GM21528 (cell line): ENCODE data around the gene FOXN4.
A peak's percentile ranks its signal among the peaks of the same experiment; 100 is the strongest.
"Not testable (repeated sequence)": the region's sequence is repeated elsewhere in the genome, so short reads cannot be mapped to it uniquely, and the experiment has no call there.

Experiments used
- ATAC-seq: cut with Tn5 transposase; IDR thresholded peaks from one replicate; pipeline ENCODE4 v1.9.1; 2021; ENCODE audit warnings: mild to moderate bottlenecking, moderate library complexity; ENCODE audit not compliant: unreplicated experiment, low FRiP score

FOXN4 gene, protein sequence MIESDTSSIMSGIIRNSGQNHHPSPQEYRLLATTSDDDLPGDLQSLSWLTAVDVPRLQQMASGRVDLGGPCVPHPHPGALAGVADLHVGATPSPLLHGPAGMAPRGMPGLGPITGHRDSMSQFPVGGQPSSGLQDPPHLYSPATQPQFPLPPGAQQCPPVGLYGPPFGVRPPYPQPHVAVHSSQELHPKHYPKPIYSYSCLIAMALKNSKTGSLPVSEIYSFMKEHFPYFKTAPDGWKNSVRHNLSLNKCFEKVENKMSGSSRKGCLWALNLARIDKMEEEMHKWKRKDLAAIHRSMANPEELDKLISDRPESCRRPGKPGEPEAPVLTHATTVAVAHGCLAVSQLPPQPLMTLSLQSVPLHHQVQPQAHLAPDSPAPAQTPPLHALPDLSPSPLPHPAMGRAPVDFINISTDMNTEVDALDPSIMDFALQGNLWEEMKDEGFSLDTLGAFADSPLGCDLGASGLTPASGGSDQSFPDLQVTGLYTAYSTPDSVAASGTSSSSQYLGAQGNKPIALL

DNA sequence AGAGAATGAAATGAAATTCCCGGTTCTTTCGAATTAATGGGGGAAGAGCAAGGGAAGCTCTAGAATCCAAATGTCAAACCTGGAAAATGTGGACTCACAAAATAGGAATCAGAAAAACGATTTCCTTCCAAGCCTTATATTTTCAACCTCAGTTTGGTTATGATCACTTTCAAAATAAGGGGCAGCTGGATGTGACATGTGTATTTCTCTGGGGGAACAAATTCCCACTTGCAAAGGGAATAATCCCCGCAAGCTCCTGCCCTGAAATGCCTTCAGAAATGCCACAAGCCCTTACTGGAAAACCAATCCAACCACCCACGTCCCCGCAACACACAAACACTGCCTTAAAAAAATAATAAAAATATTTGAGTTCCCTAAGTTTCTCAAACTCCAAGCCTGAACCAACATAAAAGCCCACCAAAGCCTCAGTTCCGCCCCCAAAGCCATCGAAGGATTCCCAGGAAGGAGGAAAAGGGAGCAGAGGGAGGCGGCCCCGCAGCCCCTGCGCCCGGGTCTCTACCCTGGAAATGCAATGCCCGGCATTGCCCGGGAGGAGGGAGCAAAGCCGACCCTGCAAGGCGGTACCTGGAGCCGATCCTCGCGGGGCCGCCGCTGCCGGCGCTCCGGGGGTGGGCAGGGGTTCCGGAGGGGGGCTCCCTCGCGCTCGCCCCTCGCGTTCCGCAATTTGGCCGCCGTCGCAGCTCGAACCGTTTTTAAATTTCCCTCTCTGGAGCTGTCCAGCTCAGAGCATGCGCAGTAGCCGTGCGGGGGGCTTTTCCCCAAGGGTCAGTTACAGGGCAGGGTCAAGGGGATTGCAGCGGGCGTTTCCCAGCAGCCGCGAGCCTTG lies at the start of gene FOXN4:
Gene FOXN4, minus strand, starts transcription at position 751 of the 847 bp plus-strand sequence. CDS start 963 bp downstream, outside the sequence.
- ATAC-seq: no peak

DNA sequence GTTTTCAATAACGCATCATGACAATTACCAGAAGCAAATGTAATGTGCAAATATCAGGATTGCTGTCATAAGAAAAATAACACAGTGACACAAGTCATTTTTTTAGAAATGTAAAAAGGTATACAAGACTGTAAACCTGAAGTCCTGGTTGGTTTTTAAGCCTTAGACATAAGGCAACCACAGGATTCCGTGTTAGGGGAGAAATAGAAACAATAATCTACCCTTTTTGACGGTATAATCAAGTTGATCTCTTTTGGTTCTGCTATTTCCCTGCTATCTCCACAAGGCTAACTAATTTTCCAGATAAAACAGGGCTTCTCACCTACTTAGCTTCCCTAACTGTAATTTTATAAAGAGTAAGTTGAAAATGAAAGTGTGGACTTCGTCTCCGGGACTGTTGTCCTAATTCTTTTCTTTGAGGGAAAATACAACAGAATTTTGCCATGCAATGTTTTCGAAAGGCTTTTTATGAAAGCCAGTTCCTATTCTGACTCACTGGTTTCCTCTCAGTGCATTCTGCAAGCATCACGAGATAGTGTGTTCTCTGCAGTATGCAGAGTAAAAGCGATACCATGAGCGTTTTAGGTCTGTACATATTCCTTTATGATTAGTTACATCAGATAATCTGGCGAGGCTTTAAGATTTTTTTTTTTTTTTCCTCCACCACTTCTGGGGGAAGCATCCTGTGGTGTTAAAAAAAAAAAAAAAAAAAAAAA lies 49.2 kb upstream of the FOXN4 start:
- peak; percentile 73 for ATAC-seq

DNA sequence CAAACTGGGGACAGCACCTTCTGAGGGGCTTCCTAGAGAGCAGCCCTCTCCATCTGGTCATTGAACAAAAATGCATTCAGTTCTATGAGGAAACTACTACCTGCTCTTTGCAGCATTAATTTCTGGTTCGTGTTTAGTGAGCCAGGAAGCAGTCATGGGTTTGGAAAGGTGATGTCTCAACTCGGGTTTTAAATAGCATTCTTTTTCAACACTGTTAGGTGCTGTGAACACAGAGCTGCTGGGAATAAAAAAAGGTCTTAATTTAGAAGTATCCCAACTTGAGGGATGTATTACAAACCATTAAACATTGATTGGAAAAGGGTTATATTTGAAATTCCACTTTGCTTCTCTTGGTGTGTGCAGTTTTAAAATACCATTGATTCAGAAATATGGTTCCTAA lies 47.9 kb upstream of the FOXN4 start:
- no peak for ATAC-seq

- no peak for ATAC-seq
Observed at GRCh38 chr12:109356577-109356976, 47.5 kb upstream of the FOXN4 start.

- no peak for ATAC-seq
Observed at GRCh38 chr12:109352184-109352583, 43.1 kb upstream of the FOXN4 start.

GRCh38 chr12:109347589-109347988 lies 38.5 kb upstream of the FOXN4 start, which contains the start of gene MYO1H:
Gene MYO1H (plus strand): TSS chr12:109347900. CDS start chr12:109347961, 61 bp downstream.
- no peak for ATAC-seq

- ATAC-seq: no peak
Observed at GRCh38 chr12:109346920-109347319, 37.8 kb upstream of the FOXN4 start.

DNA sequence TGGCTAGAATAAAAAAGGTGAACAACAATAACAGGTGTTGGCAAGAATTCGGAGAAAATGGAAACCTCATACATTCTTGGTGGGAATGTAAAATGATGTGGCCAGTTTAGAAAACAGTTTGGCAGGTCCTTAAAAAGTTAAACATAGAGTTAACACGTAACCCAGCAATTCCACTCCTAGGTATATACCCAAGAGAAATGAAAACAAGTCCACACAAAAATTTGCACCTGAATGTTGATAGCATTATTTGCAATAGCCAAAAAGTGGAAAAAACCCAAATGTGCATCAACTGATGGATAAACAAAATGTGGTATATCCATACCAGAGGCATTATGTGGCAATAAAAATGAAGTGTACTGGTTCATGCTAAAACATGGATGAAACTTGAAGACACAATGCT lies 36.3 kb upstream of the FOXN4 start:
- no peak for ATAC-seq

DNA sequence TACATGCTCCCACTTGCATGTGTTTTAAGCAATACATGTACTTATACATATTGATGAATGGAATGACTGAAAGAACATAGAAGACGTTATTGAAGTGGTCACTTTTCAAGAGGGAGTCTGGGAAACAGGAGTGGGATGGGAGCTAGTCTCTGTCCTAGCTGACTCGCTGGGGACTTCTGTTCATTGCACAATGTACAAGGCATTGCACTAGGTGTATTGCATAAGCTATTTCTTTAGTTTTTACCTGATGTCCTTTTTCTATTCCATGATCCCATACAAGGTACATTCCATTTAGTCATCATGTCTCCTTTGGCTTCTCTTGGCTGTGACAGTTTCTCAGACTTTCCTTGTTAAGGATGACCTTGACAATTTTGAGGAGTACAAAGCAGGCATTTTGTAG lies 34.6 kb upstream of the FOXN4 start:
- no peak for ATAC-seq

DNA sequence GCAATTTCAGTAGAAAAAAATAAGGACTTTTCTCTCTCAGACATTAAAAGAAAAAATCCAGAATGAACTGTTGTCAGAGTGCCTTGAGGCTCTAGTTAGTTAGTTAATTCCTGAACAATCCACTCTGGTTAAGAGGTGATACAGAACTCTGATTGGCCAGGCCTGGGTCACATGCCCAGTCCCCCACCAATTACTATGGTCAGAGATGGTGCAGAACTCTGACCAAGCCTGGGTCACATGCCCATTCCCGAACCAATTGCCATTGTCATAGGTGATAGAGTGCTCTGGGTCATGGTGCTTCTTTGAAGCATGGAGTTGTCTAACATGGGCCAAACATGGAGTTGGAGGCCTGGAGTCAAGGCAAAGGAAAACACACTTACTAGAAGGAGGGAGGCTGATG lies 27.5 kb upstream of the FOXN4 start:
- no peak for ATAC-seq

DNA sequence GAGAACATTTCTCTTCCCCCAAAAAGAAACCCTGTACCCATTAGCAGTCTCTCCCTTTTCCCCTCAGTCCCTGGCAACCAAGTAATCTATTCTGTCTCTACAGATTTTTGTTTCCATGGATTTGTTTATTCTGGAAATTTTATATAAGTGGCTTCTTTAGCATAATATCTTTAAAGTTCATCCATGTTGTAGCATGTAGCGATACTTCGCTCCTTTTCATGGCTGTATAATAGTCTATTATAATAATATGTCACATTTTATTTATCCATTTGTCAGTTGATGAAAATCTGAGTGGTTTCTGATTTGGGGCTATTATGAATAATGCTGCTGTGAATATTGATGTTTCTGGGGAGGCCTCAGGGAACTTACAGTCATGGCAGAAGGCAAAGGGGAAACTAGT lies 25.8 kb upstream of the FOXN4 start:
- no peak for ATAC-seq

DNA sequence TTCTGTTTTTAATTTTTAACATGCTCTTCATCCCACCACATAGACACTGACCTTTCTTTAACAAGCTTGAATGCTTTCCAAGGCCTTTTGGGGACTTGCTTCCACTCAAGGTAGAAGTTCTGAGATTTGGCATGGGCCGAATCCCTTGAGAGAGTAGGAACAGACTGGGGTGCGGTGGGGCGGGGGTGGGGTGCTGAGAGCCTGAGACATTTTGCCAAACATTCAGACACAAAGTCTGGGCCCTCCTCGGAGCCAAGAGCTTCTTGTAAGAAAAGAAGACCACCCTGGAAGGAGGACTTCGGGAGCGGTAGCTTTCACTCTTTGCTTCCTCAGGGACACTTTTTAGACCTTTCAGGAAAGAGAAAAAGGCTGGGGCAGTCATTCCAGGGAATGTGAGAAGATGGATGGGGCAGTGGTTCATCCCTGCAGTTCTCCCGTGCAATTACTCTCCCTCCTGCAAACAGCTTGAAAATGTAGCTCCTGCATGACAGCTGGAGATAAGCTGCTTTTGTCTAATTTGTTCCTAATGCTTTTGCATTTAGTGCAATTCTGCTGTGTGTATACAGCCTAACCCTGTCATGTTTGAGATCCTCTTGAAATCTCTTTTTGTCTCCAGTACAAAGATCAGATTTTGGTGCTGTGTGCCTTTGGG lies 22.3 kb upstream of the FOXN4 start:
- ATAC-seq: no peak

DNA sequence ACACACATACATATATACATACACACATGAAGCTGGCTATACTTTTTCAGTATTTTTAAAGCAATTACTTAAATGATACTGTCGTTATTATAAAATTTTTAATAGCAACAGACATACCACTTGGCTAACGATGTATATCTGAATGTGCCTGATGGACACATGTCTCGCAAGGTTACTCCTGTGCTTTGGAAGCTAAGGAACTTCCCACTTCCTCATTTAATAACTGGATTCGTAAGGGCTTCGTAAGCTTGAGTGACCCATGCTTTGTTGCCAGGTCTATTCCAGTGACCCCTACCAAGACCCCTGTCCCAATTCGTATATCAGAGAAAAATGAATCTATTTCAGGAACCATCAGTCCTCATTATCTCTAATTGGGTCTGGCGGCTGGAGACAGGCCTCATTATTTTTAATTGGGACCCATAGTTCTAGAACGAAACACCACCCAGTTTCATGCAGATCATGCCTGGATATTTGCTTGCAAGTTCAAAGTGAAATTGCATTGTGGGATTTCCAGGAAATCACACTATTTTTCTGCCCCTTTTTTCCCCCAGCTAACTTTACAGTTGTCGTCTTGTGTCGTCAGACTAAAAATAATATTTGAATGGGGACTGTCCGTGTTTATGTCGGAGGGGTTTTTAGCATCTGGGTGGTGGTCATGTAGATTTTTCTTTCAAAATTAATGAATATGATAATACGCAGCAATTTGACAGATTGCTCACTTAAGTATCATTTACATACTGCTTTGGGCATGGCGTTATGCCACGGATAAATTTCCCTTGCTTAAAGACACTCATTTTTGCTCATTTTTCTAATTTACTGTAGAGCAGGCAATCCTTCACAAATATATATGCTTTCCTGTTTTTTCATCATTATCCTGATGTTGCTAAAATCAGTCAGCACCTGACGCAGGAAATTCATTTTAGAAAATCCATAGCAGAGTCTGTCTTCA lies 21.5 kb upstream of the FOXN4 start:
- no peak for ATAC-seq

- no peak for ATAC-seq
Observed at GRCh38 chr12:109329686-109330085, 20.6 kb upstream of the FOXN4 start.

- no peak for ATAC-seq
Observed at GRCh38 chr12:109329003-109329402, 19.9 kb upstream of the FOXN4 start.

DNA sequence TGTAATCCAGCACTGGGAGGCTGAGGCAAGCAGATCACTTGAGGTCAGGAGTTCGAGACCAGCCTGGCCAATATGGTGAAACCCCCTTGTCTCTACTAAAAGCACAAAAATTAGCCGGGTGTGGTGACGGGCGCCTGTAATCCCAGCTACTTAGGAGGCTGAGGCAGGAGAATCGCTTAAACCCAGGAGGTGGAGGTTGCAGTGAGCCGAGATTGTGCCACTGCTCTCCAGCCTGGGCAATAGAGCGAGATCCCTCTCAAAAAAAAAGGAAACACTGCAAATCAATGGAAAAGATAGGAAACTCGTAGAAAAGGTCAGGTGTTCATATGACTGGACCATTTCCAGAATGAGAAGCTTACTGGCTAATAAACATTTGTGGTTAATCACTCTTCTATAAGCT lies 12.2 kb upstream of the FOXN4 start:
- ATAC-seq: not testable (repeated sequence)

- no peak for ATAC-seq
Observed at GRCh38 chr12:109310247-109311125, 1.4 kb upstream of the FOXN4 start.
